Glutamatergic neuron (in vitro differentiated cells): Measurements from ENCODE around the gene NUSAP1. TPM values are rescaled to one million over a fixed set of nuclear protein-coding genes. Genes with fewer than 3 reads are reported as not detected.

Source experiments
- DNase-seq: peaks from one replicate; pipeline ENCODE4 v3.0.0; 2022
- H3K27ac Mint-ChIP-seq: one replicate; pipeline ENCODE4 v1.8.0; 2020; ENCODE audit warnings: mild to moderate bottlenecking, mixed read lengths, inconsistent platforms; ENCODE audit not compliant: unreplicated experiment
- H3K27me3 Mint-ChIP-seq: one replicate; pipeline ENCODE4 v1.8.0; 2020; ENCODE audit warnings: mild to moderate bottlenecking, moderate library complexity, mixed read lengths, inconsistent platforms; ENCODE audit not compliant: unreplicated experiment
- H3K36me3 Mint-ChIP-seq: one replicate; pipeline ENCODE4 v1.8.0; 2020; ENCODE audit warnings: mild to moderate bottlenecking, mixed read lengths, inconsistent platforms; ENCODE audit not compliant: unreplicated experiment
- H3K4me1 Mint-ChIP-seq: one replicate; pipeline ENCODE4 v1.8.0; 2020; ENCODE audit warnings: mild to moderate bottlenecking, low read depth, mixed read lengths, inconsistent platforms; ENCODE audit not compliant: unreplicated experiment
- H3K4me3 Mint-ChIP-seq: one replicate; pipeline ENCODE4 v1.8.0; 2020; ENCODE audit warnings: mild to moderate bottlenecking, mixed read lengths, inconsistent platforms; ENCODE audit not compliant: unreplicated experiment
- H3K9me3 Mint-ChIP-seq: one replicate; pipeline ENCODE4 v1.8.0; 2020; ENCODE audit warnings: mild to moderate bottlenecking, moderate library complexity, mixed read lengths, inconsistent platforms; ENCODE audit not compliant: unreplicated experiment
- total RNA-seq: library from RNA; stranded (reverse); fragmentation: NEBNext Ultra II Directional; extraction: Animal tissue kit (Norgen Biotek cat#: 25700); gene quantifications from one replicate; pipeline ENCODE4 v1.2.1, GENCODE V29; 2021; ENCODE audit not compliant: unreplicated experiment
- TF ChIP-seq, protein P1 (sequence below): fragments of 200-600 bp; sonication (generic); IDR thresholded peaks from one replicate; pipeline ENCODE4 v1.5.0; 2021; ENCODE audit not compliant: partially characterized antibody, unreplicated experiment

Gene NUSAP1
- total RNA-seq, 1 donor from 2014 or later = 19.3 TPM

DNA sequence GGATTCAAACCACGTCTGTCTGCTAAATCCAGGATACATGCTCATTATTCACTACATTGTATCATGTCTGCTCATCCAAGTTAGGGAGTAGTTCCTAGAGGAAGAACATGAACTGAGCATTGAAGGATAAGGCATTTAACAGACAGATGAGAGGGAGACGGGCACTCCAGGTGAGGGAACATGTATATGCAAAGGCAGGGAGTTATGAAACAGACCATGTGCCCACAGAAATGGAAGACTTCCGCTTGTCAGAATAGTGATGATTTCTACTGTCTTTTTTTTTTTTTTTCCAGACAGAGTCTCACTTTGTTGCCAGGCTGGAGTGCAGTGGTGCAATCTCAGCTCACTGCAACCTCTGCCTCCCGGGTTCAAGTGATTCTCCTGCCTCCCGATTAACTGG, 74.7 kb downstream of the NUSAP1 start:
- TF ChIP-seq, protein P1, sequence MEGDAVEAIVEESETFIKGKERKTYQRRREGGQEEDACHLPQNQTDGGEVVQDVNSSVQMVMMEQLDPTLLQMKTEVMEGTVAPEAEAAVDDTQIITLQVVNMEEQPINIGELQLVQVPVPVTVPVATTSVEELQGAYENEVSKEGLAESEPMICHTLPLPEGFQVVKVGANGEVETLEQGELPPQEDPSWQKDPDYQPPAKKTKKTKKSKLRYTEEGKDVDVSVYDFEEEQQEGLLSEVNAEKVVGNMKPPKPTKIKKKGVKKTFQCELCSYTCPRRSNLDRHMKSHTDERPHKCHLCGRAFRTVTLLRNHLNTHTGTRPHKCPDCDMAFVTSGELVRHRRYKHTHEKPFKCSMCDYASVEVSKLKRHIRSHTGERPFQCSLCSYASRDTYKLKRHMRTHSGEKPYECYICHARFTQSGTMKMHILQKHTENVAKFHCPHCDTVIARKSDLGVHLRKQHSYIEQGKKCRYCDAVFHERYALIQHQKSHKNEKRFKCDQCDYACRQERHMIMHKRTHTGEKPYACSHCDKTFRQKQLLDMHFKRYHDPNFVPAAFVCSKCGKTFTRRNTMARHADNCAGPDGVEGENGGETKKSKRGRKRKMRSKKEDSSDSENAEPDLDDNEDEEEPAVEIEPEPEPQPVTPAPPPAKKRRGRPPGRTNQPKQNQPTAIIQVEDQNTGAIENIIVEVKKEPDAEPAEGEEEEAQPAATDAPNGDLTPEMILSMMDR = no peak
- Mint-ChIP-seq H3K27ac (peak overlapping the region; percentile 89), H3K4me3 (no peak overlapping the region), H3K27me3 (no peaks in the 10 kb centered on the region), H3K36me3 (no peaks in the 10 kb centered on the region), H3K9me3 (peaks cover 3% of the 10 kb centered on the region), H3K4me1 (peaks cover 6% of the 10 kb centered on the region)
- no peak for DNase-seq

DNA sequence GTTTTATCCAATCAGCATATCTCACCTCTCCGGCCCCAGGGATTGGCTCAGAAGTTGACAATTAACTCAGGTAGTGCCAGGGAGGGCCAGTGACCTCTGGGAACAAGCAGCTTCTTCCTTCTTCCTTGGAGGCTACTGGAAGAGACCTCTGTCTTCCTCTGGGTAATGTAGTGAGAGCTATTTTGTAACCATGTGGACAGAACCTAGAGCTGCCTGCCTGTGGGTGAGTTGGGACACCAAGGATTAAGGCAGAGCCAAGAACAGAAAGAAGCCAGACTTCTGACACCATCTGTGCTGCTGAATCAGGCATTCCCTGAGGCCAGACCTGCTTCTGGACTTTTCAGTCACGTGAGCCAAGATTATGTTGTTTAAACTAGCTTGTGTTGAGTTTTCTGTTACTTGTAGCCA, 75.6 kb downstream of the NUSAP1 start:
- peak overlapping the region; percentile 87 for H3K27ac Mint-ChIP-seq
- peaks cover 6% of the 10 kb centered on the region for H3K4me1 Mint-ChIP-seq
- H3K4me3 Mint-ChIP-seq = no peak overlapping the region
- no peak for DNase-seq
- no peaks in the 10 kb centered on the region for H3K9me3 Mint-ChIP-seq
- H3K36me3 Mint-ChIP-seq = no peaks in the 10 kb centered on the region
- TF ChIP-seq, protein P1 = no peak
- no peaks in the 10 kb centered on the region for H3K27me3 Mint-ChIP-seq

DNA sequence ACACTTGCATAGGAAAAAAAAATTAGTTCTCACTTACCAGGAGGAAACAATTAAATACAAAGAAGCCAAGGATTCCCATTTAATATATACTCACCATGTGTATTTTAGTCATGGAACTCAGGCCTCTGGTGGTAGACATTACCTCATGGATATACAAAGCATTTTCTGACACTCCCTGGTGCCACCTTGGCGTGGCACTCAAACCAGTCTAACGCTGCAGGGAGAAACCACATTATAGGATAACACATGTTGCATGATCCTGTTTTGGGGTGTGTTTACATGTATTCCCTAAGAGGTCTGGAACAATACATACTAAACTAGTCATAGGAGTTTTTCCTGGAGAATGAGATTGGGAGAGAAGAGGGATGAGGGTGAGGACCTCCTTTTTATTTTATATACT, 78.3 kb downstream of the NUSAP1 start:
- H3K4me1 Mint-ChIP-seq = peaks cover 9% of the 10 kb centered on the region
- peaks cover 3% of the 10 kb centered on the region for H3K27me3 Mint-ChIP-seq

DNA sequence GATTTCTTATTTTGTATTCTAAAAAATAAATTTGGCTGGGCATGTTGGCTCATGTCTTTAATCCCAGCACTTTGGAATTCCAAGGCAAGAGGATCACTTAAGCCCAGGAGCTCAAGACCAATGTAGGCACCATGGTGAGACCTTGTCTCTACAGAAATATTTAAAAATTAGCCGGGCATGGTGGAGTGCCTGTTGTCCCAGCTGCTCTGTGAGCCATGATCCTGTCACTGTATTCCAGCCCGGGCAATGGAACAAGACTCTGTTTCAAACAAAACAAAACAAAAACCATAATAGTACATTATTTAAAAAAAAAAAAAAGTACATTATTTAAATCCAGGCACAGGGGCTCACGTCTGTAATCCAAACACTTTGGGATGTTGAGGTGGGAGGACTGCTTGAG, 78.8 kb downstream of the NUSAP1 start:
- DNase-seq = no peak
- Mint-ChIP-seq H3K27me3 (peaks cover 5% of the 10 kb centered on the region), H3K36me3 (no peaks in the 10 kb centered on the region), H3K27ac (no peak overlapping the region), H3K4me3 (no peak overlapping the region), H3K4me1 (peaks cover 11% of the 10 kb centered on the region), H3K9me3 (no peaks in the 10 kb centered on the region)
- TF ChIP-seq, protein P1 = no peak

More for the DNA sequence above, 78.3 kb downstream of the NUSAP1 start:
- H3K27ac Mint-ChIP-seq = no peak overlapping the region
- TF ChIP-seq, protein P1 = no peak
- no peak for DNase-seq
- no peaks in the 10 kb centered on the region for H3K9me3 Mint-ChIP-seq
- no peaks in the 10 kb centered on the region for H3K36me3 Mint-ChIP-seq
- H3K4me3 Mint-ChIP-seq = no peak overlapping the region

DNA sequence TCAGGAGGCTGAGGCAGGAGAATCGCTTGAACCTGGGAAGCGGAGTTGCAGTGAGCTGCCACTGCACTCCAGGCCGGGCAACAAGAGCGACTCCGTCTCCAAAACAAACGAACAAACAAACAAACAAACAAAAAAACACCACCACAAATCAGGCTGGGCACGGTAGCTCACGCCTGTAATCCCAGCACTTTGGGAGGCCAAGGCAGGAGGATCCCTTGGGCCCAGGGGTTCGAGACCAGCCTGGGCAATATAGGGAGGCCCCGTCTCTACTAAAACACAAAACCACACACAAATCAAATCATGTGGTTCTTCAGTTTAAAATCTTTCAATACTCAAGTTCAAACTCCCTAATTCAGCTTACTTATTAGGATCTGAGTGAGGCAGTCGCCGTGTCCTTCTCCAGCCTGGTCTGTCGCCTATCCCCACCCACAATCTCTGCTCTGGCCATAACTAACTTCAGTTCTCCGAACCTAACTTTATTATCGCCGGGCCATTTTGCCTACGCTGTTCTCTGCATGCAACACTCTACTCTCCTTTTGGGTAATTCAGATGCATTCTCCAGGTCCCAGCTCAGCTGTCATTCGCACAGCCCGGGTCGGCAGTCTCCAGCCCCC, 83.6 kb downstream of the NUSAP1 start:
- no peak for DNase-seq
- TF ChIP-seq, protein P1 = no peak
- peak overlapping the region; percentile 92 for H3K4me3 Mint-ChIP-seq
- peak overlapping the region; percentile 75 for H3K27ac Mint-ChIP-seq
- peaks cover 7% of the 10 kb centered on the region for H3K9me3 Mint-ChIP-seq
- H3K27me3 Mint-ChIP-seq = peaks cover 12% of the 10 kb centered on the region
- H3K36me3 Mint-ChIP-seq = no peaks in the 10 kb centered on the region
- peaks cover 17% of the 10 kb centered on the region for H3K4me1 Mint-ChIP-seq
